ENCODE data around the gene SDC4. TPM values are rescaled to one million over a fixed set of nuclear protein-coding genes. Genes with fewer than 3 reads are reported as not detected.

The SDC4 gene
- total RNA-seq, 1 donor from 2014 or later = 62.6 TPM

DNA sequence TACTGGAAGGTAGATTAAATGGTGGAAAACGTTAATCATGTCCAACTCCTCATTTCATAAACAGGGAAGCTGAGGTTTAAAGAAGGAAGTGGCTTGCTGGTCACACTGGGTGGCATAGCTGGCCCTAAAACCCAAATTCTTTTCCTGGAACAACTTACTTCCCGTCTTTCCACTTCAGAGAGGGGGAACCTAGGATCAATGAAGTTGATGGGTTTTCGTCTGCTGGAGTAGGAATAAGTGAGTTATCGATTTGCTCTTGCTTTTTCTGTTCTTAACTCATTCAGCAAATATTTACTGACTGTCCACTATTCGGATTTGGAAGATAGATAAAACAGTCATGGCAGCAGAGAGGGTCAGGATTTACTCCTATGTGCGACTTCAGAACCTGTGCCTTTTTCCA is 13.6 kb upstream of the SDC4 start:
- H3K4me1 ChIP-seq = peaks cover 53% of the 10 kb centered on the region
- intact Hi-C loops (cut with DNase I) = loop anchor here (10.0 kb wide), 1 partner anchor 413 kb away; no protein-coding TSS in a partner anchor

GRCh38 chr20:45359406-45360148 is 11.4 kb upstream of the SDC4 start:
- no peak for DNase-seq (ENCODE audit: extremely low spot score in 2 of 2)
- H3K9me3 ChIP-seq = no peaks in the 10 kb centered on the region
- no peak overlapping the region for H3K4me3 ChIP-seq
- H3K36me3 ChIP-seq = no peaks in the 10 kb centered on the region
- intact Hi-C loops (cut with DNase I) = loop anchor here (5.0 to 10.0 kb wide), 2 partner anchors 88 to 415 kb away; no protein-coding TSS in a partner anchor
- no peak for TF ChIP-seq POLR2A (IDR thresholded peaks at IDR 0.05)
- H3K27me3 ChIP-seq = no peaks in the 10 kb centered on the region
- peaks cover 40% of the 10 kb centered on the region for H3K4me1 ChIP-seq
- H3K27ac ChIP-seq = peak overlapping the region; percentile 65

More for the DNA sequence above, 13.6 kb upstream of the SDC4 start:
- DNase-seq (ENCODE audit: extremely low spot score in 2 of 2) = peak in 1 of 2 donors; percentile 11
- H3K9me3 ChIP-seq = no peaks in the 10 kb centered on the region
- H3K36me3 ChIP-seq = peaks cover 0 to 16% of the 10 kb centered on the region in 2 donors
- H3K27ac ChIP-seq = no peak overlapping the region
- TF ChIP-seq POLR2AphosphoS5 (IDR thresholded peaks at IDR 0.05; ENCODE audit: insufficient read depth in 1 of 2, low read depth in 1 of 2) = no peak
- no peak for TF ChIP-seq POLR2A (IDR thresholded peaks at IDR 0.05)
- no peak for TF ChIP-seq CTCF (IDR thresholded peaks at IDR 0.05)
- no peak overlapping the region for H3K4me3 ChIP-seq
- no peaks in the 10 kb centered on the region for H3K27me3 ChIP-seq

DNA sequence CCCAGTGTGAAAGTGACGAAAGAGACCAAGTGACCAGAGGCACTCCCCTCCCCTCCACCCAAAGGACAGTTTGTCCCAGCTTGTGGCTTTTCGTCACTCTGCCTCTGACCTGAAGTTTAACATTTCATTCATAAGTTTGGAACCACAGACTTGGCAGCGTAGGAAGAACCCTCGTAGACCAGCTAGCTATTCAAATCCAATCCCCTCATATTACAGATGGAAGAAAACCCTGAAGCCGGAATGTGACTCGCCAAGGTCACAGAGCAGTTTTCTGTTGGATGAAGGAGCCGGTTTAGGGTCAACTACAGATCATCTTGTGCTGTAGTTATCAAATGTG is 10.8 kb upstream of the SDC4 start:
- Histone ChIP-seq H3K4me1 (peaks cover 36% of the 10 kb centered on the region), H3K36me3 (no peaks in the 10 kb centered on the region), H3K27ac (peak overlapping the region; percentile 65), H3K4me3 (no peak overlapping the region), H3K9me3 (no peaks in the 10 kb centered on the region), H3K27me3 (no peaks in the 10 kb centered on the region)
- intact Hi-C loops (cut with DNase I) = loop anchor here (5.0 kb wide), 1 partner anchor 88 kb away; no protein-coding TSS in a partner anchor
- no peak for TF ChIP-seq CTCF (IDR thresholded peaks at IDR 0.05)
- no peak for TF ChIP-seq POLR2A (IDR thresholded peaks at IDR 0.05)
- TF ChIP-seq POLR2AphosphoS5 (IDR thresholded peaks at IDR 0.05; ENCODE audit: insufficient read depth in 1 of 2, low read depth in 1 of 2) = no peak
- DNase-seq (ENCODE audit: extremely low spot score in 2 of 2) = no peak

GRCh38 chr20:45358282-45359068 is 10.3 kb upstream of the SDC4 start:
- H3K27me3 ChIP-seq = no peaks in the 10 kb centered on the region
- H3K4me3 ChIP-seq = no peak overlapping the region
- H3K36me3 ChIP-seq = no peaks in the 10 kb centered on the region
- DNase-seq (ENCODE audit: extremely low spot score in 2 of 2) = peak in 1 of 2 donors; percentile 97
- no peaks in the 10 kb centered on the region for H3K9me3 ChIP-seq
- TF ChIP-seq CTCF (IDR thresholded peaks at IDR 0.05) (no peak), POLR2AphosphoS5 (IDR thresholded peaks at IDR 0.05; ENCODE audit: insufficient read depth in 1 of 2, low read depth in 1 of 2) (peak; percentile 34 to 91)
- H3K27ac ChIP-seq = peak overlapping the region; percentile 65
- intact Hi-C loops (cut with DNase I) = loop anchor here (5.0 kb wide), 1 partner anchor 89 kb away; no protein-coding TSS in a partner anchor
- H3K4me1 ChIP-seq = peaks cover 30% of the 10 kb centered on the region

DNA sequence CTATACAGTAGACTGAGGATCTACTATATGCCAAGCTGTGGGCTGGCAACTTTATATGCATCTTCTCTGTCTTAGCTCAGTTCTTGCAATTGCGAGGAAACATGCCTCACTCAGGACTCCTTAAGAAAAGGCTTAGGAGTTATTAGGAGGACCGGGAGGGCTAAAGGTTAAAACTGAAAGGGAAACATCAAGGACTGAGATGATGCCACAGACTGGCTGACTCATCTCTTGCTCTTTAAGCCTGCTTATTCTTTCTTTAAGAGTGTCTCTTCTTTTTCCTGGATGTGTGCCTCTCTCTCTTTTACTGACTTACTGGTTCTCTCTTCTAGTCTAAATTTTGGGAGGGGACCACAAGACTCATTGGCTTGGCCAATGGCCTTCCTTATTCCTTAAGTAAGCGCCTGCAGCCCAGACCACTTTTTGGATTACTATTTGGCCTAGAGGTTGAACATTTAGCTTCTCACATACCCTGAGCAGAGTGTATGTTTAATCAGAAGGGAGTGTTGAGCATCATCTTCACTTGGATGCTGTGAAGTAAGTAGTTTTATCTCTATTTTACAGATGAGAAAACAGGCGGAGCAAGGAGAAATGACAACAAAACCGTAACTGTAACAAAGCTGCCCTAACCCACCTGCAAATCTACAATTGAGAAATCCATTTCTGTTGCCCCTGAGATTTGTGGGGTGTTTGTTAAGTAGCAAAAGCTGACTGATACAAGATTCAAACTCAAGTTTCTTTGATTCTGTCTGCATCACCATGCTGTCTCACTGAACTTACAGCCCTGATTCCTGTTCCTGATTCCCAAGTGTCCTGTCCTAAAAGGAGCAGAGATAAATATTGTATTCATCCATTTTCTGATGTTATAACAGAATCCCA is 7.2 kb upstream of the SDC4 start:
- H3K4me1 ChIP-seq = peaks cover 23% of the 10 kb centered on the region
- no peaks in the 10 kb centered on the region for H3K36me3 ChIP-seq

More for the DNA sequence above, 7.2 kb upstream of the SDC4 start:
- intact Hi-C loops (cut with DNase I) = loop anchor here (5.0 kb wide), 1 partner anchor 92 kb away; no protein-coding TSS in a partner anchor
- peak overlapping the region; percentile 18 for H3K27ac ChIP-seq
- H3K9me3 ChIP-seq = no peaks in the 10 kb centered on the region
- H3K27me3 ChIP-seq = no peaks in the 10 kb centered on the region
- H3K4me3 ChIP-seq = no peak overlapping the region
- TF ChIP-seq CTCF (IDR thresholded peaks at IDR 0.05) (no peak), POLR2AphosphoS5 (IDR thresholded peaks at IDR 0.05; ENCODE audit: insufficient read depth in 1 of 2, low read depth in 1 of 2) (peak in 1 of 2 donors; percentile 19), POLR2A (IDR thresholded peaks at IDR 0.05) (no peak)
- no peak for DNase-seq (ENCODE audit: extremely low spot score in 2 of 2)

All from vagina (tissue), 2 donors.